HCT116 (cell line): ENCODE results near the gene NLRP12. TPM values are rescaled to one million over a fixed set of nuclear protein-coding genes. Genes with fewer than 3 reads are reported as not detected.

ENCODE experiments used
- ATAC-seq: fragments of 200-7000 bp; cut with Tn5 transposase; 2 replicates; pipeline ENCODE4 v1.9.1; 2020; ENCODE audit warnings: mild to moderate bottlenecking, moderate library complexity
- BruUV-seq: library from RNA; stranded (reverse); fragments of 400-500 nt; replicated peaks from 2 replicates; lab custom pipeline; 2021; lab: Mats Ljungman, UMichigan
- CTCF ChIA-PET: fragments of 300-600 bp; sonication (Branson Sonifier 250); formaldehyde crosslinking; loops from one replicate; lab custom pipeline; 2021; ENCODE audit warnings: antibody characterized with exemption; lab: Charles Lee
- POLR2A ChIA-PET: fragments of 300-600, 350-600 bp; sonication (Branson Sonifier 250); formaldehyde crosslinking; loops from one replicate; lab custom pipeline; 2021; ENCODE audit warnings: antibody characterized with exemption; lab: Charles Lee
- RAD21 ChIA-PET, 2 experiments: fragments of 300-600 bp; sonication (Branson Sonifier 250); formaldehyde crosslinking; loops; one replicate each; lab custom pipeline; 2023; ENCODE audit warnings: low total read pairs in 2 of 2; ENCODE audit not compliant: uncharacterized antibody in 2 of 2, unreplicated experiment in 2 of 2, low non-redundant PET in 1 of 2; lab: Charles Lee
- DNase-seq: peaks from one replicate; pipeline ENCODE4 v3.0.0-alpha.2; 2010; ENCODE audit warnings: low read depth, low spot score
- H2AFZ ChIP-seq: fragments of 200-600 bp; shearing (Covaris generic), sonication (generic); 2 replicates; pipeline ENCODE4 v1.6.1; 2017; ENCODE audit warnings: low read depth, mixed run types, mixed read lengths, antibody characterized with exemption, low read length; ENCODE audit not compliant: poor library complexity, severe bottlenecking
- H3K27ac ChIP-seq: 2 replicates; pipeline ENCODE4 v1.5.1; 2012; ENCODE audit warnings: low read depth, low read length
- H3K27me3 ChIP-seq: fragments of 200-600 bp; sonication (generic); 2 replicates; pipeline ENCODE4 v1.6.1; 2016; ENCODE audit warnings: mixed run types, low read length, mixed read lengths; ENCODE audit not compliant: insufficient read depth
- H3K36me3 ChIP-seq, 2 experiments: fragments of 200-500 bp in 1 of 2; fragments of 200-600 bp in 1 of 2; sonication (Bioruptor generic) in 1 of 2; sonication (generic) in 1 of 2; 2 replicates each; pipeline versions ENCODE4 v1.5.1 to v1.6.1; 2014 to 2016; ENCODE audit warnings: low read length in 2 of 2, inconsistent platforms in 1 of 2, mixed read lengths in 1 of 2, mixed run types in 1 of 2; ENCODE audit not compliant: insufficient read depth in 2 of 2, control insufficient read depth in 1 of 2
- H3K4me1 ChIP-seq, 2 experiments: fragments of 200-600 bp in 1 of 2; sonication (generic) in 1 of 2; 2 replicates each; pipeline versions ENCODE4 v1.5.1 to v1.6.1; 2012 to 2017; ENCODE audit warnings: low read length in 2 of 2, inconsistent platforms in 1 of 2, mild to moderate bottlenecking in 1 of 2, mixed read lengths in 1 of 2, mixed run types in 1 of 2, moderate library complexity in 1 of 2; ENCODE audit not compliant: insufficient read depth in 2 of 2, control insufficient read depth in 1 of 2
- H3K4me2 ChIP-seq: fragments of 200-600 bp; sonication (generic); 2 replicates; pipeline ENCODE4 v1.6.1; 2017; ENCODE audit warnings: mixed run types, low read length, mixed read lengths
- H3K4me3 ChIP-seq, 2 experiments: fragments of 200-600 bp in 1 of 2; sonication (generic) in 1 of 2; replicated peaks in 1 of 2; 2 replicates each; pipeline ENCODE4 v1.5.1; 2011 to 2016; ENCODE audit warnings: low read length in 2 of 2, control low read depth in 1 of 2, low read depth in 1 of 2, mild to moderate bottlenecking in 1 of 2, mixed read lengths in 1 of 2, mixed run types in 1 of 2
- H3K79me2 ChIP-seq: fragments of 200-600 bp; sonication (generic); 2 replicates; pipeline ENCODE4 v1.6.1; 2017; ENCODE audit warnings: mild to moderate bottlenecking, mixed run types, low read length, moderate library complexity, mixed read lengths; ENCODE audit not compliant: insufficient read depth
- H3K9ac ChIP-seq: fragments of 200-600 bp; sonication (generic); 2 replicates; pipeline ENCODE4 v1.6.1; 2016; ENCODE audit warnings: low read length, mixed read lengths
- H3K9me2 ChIP-seq: fragments of 200-600 bp; sonication (generic), shearing (Covaris generic); 2 replicates; pipeline ENCODE4 v1.6.1; 2017; ENCODE audit warnings: mixed run types, mild to moderate bottlenecking, moderate library complexity; ENCODE audit not compliant: insufficient read depth
- H3K9me3 ChIP-seq, 2 experiments: fragments of 200-500 bp in 1 of 2; fragments of 200-600 bp in 1 of 2; sonication (Bioruptor generic) in 1 of 2; sonication (generic) in 1 of 2; 2 replicates each; pipeline ENCODE4 v1.6.1; 2014 to 2017; ENCODE audit warnings: low read length in 2 of 2, mixed read lengths in 2 of 2, inconsistent platforms in 1 of 2, low read depth in 1 of 2, mild to moderate bottlenecking in 1 of 2, mixed run types in 1 of 2, moderate library complexity in 1 of 2; ENCODE audit not compliant: control insufficient read depth in 1 of 2, insufficient read depth in 1 of 2
- H4K20me1 ChIP-seq: fragments of 200-600 bp; sonication (generic), shearing (Covaris generic); 2 replicates; pipeline ENCODE4 v1.6.1; 2017; ENCODE audit warnings: mixed run types, mild to moderate bottlenecking, moderate library complexity; ENCODE audit not compliant: insufficient read depth
- ATF3 ChIP-seq: IDR thresholded peaks from 2 replicates; pipeline ENCODE4 v1.6.1; 2012
- CBX3 ChIP-seq: IDR thresholded peaks from 2 replicates; pipeline ENCODE4 v1.6.1; 2012; ENCODE audit warnings: low read depth
- CEBPB ChIP-seq: IDR thresholded peaks from 2 replicates; pipeline ENCODE4 v1.6.1; 2012; ENCODE audit warnings: low read depth
- EGR1 ChIP-seq: IDR thresholded peaks from 2 replicates; pipeline ENCODE4 v1.6.1; 2012; ENCODE audit warnings: low read depth
- ELF1 ChIP-seq: IDR thresholded peaks from 2 replicates; pipeline ENCODE4 v1.6.1; 2012; ENCODE audit warnings: low read depth, borderline replicate concordance
- EZH2 ChIP-seq: fragments of 200-600 bp; sonication (generic); IDR thresholded peaks from 2 replicates; pipeline ENCODE4 v1.6.1; 2017; ENCODE audit warnings: antibody characterized with exemption, mixed run types
- EZH2phosphoT487 ChIP-seq: fragments of 200-600 bp; IDR thresholded peaks from 2 replicates; pipeline ENCODE4 v1.6.1; 2018; ENCODE audit warnings: antibody characterized with exemption, borderline replicate concordance
- FOSL1 ChIP-seq: IDR thresholded peaks from 2 replicates; pipeline ENCODE4 v1.6.1; 2012; ENCODE audit warnings: low read depth
- JUND ChIP-seq: IDR thresholded peaks from 2 replicates; pipeline ENCODE4 v1.6.1; 2012
- POLR2A ChIP-seq: IDR thresholded peaks from 2 replicates; pipeline ENCODE4 v1.7.0; 2011; ENCODE audit warnings: borderline replicate concordance; ENCODE audit not compliant: insufficient read depth, insufficient read length; ENCODE audit errors: extremely low read depth
- POLR2AphosphoS5 ChIP-seq: IDR thresholded peaks from 2 replicates; pipeline ENCODE4 v1.6.1; 2011; ENCODE audit warnings: mild to moderate bottlenecking, low read depth, low read length, moderate library complexity
- RAD21 ChIP-seq: IDR thresholded peaks from 2 replicates; pipeline ENCODE4 v1.6.1; 2012; ENCODE audit warnings: low read depth, mild to moderate bottlenecking
- SIN3A ChIP-seq: IDR thresholded peaks from 2 replicates; pipeline ENCODE4 v1.6.1; 2012; ENCODE audit warnings: low read depth
- SRF ChIP-seq: IDR thresholded peaks from 2 replicates; pipeline ENCODE4 v1.6.1; 2012; ENCODE audit warnings: low read depth
- YY1 ChIP-seq: IDR thresholded peaks from 2 replicates; pipeline ENCODE4 v1.6.1; 2011; ENCODE audit warnings: low read length, low read depth, moderate library complexity, mild to moderate bottlenecking; ENCODE audit not compliant: insufficient replicate concordance; ENCODE audit errors: extremely low read depth
- intact Hi-C: fragments of 100-400 bp; cut with micrococcal nuclease; formaldehyde crosslinking; loops from 2 replicates; pipeline ENCODE4 v1.10.0; 2022
- total RNA-seq: library from RNA; stranded (reverse); gene quantifications from one replicate; pipeline ENCODE4 v1.2.1, GENCODE V29; 2021; ENCODE audit not compliant: unreplicated experiment
- TF ChIP-seq, protein P1 (sequence below): IDR thresholded peaks from 2 replicates; pipeline ENCODE4 v1.6.1; 2012; ENCODE audit warnings: low read depth

Gene NLRP12
- total RNA-seq, 1 experiment from 2014 or later: 0.25 TPM

- POLR2A ChIA-PET: no interaction called here
- no peak for ATAC-seq
- no peak overlapping the region for H3K4me2 ChIP-seq
- H3K4me1 ChIP-seq: peaks cover 0 to 11% of the 10 kb centered on the region in 2 experiments; a peak in 1 of 4 replicates
- no peaks in the 10 kb centered on the region for H3K9me2 ChIP-seq
- H3K9me3 ChIP-seq: no peaks in the 10 kb centered on the region
- no peak overlapping the region for H3K9ac ChIP-seq
- H4K20me1 ChIP-seq: no peaks in the 10 kb centered on the region
- DNase-seq: no peak
- no peaks in the 10 kb centered on the region for H3K79me2 ChIP-seq
- CTCF ChIA-PET: no interaction called here
- no peak overlapping the region for H3K27ac ChIP-seq
- TF ChIP-seq EZH2: no peak
- TF ChIP-seq POLR2A: no peak
- no peak for TF ChIP-seq CEBPB
- TF ChIP-seq EZH2phosphoT487: no peak
- TF ChIP-seq, protein P1, sequence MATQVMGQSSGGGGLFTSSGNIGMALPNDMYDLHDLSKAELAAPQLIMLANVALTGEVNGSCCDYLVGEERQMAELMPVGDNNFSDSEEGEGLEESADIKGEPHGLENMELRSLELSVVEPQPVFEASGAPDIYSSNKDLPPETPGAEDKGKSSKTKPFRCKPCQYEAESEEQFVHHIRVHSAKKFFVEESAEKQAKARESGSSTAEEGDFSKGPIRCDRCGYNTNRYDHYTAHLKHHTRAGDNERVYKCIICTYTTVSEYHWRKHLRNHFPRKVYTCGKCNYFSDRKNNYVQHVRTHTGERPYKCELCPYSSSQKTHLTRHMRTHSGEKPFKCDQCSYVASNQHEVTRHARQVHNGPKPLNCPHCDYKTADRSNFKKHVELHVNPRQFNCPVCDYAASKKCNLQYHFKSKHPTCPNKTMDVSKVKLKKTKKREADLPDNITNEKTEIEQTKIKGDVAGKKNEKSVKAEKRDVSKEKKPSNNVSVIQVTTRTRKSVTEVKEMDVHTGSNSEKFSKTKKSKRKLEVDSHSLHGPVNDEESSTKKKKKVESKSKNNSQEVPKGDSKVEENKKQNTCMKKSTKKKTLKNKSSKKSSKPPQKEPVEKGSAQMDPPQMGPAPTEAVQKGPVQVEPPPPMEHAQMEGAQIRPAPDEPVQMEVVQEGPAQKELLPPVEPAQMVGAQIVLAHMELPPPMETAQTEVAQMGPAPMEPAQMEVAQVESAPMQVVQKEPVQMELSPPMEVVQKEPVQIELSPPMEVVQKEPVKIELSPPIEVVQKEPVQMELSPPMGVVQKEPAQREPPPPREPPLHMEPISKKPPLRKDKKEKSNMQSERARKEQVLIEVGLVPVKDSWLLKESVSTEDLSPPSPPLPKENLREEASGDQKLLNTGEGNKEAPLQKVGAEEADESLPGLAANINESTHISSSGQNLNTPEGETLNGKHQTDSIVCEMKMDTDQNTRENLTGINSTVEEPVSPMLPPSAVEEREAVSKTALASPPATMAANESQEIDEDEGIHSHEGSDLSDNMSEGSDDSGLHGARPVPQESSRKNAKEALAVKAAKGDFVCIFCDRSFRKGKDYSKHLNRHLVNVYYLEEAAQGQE: no peak
- no peak for TF ChIP-seq FOSL1
- no peak for TF ChIP-seq JUND
- no peak for TF ChIP-seq CBX3
- TF ChIP-seq POLR2AphosphoS5: no peak
- TF ChIP-seq ATF3: no peak
- no peak for TF ChIP-seq SRF
- no peak for TF ChIP-seq ELF1
- TF ChIP-seq YY1: no peak
- no peak for TF ChIP-seq EGR1
- TF ChIP-seq SIN3A: no peak
- TF ChIP-seq RAD21: no peak
- TF ChIP-seq, all 23 proteins: peak for 0
- RAD21 ChIA-PET: no interaction called here
- H3K27me3 ChIP-seq: no peaks in the 10 kb centered on the region
- intact Hi-C loops: no loop called here
- BruUV-seq: no TSS peak
- H3K4me3 ChIP-seq: no peak overlapping the region
- no peaks in the 10 kb centered on the region for H3K36me3 ChIP-seq
- no peak overlapping the region for H2AFZ ChIP-seq
Measured at GRCh38 chr19:53786744-53787143, 37.4 kb downstream of the NLRP12 start.
